CD4-positive, alpha-beta T cell treated with Interleukin-15 for 1 hour (primary cell): ENCODE results near the gene LAMA5.

Source experiments
- DNase-seq: peaks from one replicate; pipeline ENCODE4 v3.0.0-alpha.2; 2020

The LAMA5 gene

DNA sequence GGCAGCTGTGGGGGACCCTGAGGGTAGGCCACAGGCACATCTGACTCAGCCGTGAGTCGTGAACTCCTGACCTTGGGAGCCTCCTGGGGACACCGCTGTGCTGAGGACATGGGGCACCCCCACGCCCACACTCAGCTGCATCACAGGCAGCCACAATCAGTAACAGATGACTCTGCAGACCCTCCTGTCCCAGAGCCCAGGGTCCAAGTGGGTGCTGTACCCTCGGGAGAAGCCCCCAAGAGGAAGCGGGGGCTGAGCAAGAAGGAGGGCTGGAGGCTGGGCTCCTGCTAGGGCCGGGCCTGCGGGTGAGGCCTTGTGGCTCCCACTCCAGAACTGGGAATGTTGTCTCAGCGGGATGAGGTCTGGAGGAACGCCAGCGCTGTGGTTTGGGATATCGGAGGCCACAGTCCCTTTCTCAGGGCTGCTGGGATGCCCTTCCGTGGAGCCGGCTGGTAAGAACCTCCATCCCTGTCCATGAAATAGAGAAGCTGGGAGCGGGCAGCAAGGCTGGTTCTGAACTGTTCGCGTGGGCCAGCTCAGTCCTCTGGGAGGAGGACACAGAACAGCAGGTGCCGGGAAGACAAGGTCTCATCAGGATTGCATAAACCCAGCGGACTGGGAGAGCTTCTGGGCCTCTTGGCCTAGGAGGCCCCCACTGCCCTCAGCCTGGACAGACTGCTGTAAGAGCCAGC is 3.1 kb upstream of the LAMA5 start:
- DNase-seq: no peak

DNA sequence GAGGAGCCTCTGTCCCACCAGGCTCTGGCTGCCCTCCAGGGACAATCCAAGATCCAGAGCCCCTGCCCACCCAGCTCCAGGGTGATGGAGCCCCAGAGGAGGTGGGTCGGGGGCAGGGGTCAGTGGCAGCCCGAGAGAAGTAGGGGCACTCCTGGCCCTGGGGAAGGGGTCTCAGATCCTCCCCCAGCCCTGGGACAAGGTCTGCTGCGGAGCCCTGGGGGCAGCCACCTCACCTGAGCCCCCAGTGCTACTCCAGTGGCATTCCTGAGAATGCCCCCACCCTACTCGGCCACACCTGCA is 2.7 kb upstream of the LAMA5 start:
- DNase-seq: no peak

GRCh38 chr20:62368976-62369814 is 2.1 kb upstream of the LAMA5 start:
- DNase-seq: no peak

GRCh38 chr20:62368392-62368975 is 1.4 kb upstream of the LAMA5 start:
- no peak for DNase-seq

- no peak for DNase-seq
Measured at GRCh38 chr20:62367633-62368391, 700 bp upstream of the LAMA5 start.

GRCh38 chr20:62366370-62367135 is 559 bp downstream of the LAMA5 start:
- DNase-seq: no peak

DNA sequence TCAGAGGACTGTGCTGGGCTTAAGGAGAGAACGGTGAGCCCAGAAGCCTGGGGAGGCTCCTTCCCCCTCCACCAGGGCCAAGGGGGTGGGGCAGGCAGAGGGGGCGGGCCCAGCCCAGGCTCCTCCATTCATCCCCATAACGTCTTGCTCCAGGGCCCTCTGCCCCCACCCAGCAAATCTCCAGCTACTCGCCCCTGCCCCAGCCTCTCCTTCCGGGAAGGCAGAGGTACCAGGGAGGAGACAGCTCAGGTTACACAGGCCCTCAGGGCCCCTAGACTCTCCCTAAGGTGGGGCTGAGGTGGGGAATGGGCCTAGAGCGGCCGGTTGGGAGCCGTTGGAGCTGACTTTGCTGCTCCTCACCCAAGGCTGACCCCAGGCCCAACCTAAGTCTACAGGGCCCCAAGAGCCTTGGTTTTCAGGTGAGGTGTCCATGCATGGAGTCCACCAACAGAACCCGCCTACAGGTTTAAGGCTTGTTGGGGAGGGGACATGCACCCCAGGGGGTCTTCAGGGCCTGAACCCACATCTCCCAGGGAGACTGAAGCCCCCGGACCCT is 1.2 kb downstream of the LAMA5 start:
- no peak for DNase-seq

- no peak for DNase-seq
Measured at GRCh38 chr20:62364911-62365736, 2.0 kb downstream of the LAMA5 start.

- no peak for DNase-seq
Measured at GRCh38 chr20:62363920-62364851, 2.9 kb downstream of the LAMA5 start.

DNA sequence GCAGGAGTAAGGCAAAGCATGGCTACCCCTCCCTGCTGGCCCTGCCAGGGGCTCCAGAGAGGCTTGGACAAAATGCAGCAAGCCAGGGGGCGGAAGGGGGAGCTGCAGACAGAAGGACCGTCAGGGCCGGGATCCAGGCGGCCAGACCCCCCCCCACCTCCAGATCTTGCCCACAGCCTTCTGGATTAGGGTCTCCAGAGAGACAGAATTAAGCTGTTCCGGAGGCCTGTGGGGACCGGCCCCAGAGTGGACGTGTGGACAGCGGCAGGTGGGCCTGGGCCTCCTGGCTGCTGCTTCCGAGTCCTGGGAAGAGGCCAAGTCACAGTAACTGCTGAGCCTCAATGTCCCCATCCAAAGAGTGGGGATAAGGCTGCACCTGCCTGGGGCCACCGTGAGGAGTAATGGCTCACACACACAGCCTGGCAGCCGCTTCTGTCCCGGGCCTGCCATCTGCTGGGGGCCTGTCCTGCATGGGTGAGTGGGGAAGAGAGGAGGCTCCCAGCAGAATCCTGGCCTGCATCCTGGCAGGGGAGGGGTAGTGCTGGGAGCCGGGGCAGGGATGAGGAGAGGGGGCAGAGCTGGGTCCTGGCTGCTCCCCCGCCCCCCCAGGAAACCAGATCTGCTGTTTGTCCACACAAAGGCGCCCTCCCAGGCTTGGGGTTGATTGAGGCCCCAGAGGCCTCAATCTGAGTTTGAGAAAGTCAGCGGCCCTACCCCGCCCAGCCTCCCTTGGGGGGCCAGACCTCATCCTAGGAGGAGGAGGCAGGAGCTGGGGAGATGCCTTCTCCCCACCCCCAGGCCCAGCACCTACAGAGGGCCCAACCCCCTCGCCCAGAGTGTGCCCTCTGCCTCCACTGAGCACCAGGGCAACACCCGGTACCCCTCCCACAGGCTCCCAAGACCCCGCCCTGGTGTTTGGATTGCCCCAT is 3.9 kb downstream of the LAMA5 start:
- no peak for DNase-seq

GRCh38 chr20:62362590-62362940 is 4.5 kb downstream of the LAMA5 start:
- no peak for DNase-seq

- no peak for DNase-seq
Measured at GRCh38 chr20:62361799-62362589, 5.1 kb downstream of the LAMA5 start.

DNA sequence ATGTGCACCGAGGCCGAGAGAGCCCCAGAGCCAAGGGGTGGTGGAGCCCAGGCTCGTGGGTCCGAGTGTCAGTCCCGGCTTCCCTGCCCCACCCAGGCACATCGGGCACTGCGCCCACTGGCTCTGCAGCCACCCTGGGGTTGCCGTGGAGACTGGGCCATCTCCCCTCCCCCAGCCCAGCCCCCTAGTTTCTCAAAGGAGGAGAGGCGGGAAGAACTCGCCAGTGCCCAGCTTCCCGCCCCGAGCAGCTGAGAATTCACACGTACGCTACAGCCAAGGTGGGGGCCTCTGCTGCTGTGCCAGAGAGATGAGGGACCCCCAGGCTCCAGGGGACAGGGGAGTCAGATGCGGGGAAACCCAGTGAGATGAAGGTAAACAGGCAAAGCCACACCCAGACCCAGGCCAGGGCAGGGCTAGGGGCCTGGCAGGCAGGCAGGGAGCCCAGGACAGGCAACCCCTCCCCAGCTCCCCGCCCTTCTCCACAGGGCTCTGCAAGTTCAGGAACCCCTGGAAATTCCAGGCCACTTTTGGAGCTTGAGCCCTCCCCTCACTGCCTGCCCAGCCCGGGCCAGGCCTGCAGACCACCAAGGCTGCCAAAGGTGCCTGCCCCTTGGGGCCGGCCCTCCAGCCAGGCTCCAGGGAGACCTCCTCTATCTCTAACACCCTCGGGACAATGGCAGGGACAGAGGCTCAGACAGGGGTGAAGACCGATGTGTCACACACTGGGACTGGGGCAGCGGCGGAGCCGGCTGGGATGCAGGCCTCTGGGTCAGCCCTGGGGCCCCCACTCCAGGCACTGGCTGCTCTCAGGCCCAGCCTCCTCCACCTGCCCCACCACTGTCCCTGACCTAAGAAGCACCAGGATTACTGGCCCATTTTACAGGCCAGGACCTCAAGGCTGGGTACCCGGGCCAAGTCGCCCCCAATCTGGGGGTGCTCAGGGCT is 6.0 kb downstream of the LAMA5 start:
- DNase-seq: no peak

GRCh38 chr20:62359491-62360121 is 7.5 kb downstream of the LAMA5 start:
- no peak for DNase-seq

- DNase-seq: no peak
Measured at GRCh38 chr20:62359043-62359490, 8.0 kb downstream of the LAMA5 start.
